Dedifferentiated amniotic fluid mesenchymal stem cell (primary cell): Measurements from ENCODE around the gene COPG2.
"Not testable (repeated sequence)": the region's sequence is repeated elsewhere in the genome, so short reads cannot be mapped to it uniquely, and the experiment has no call there.

ENCODE experiments used
- DNase-seq: peaks from one replicate; pipeline ENCODE4 v3.0.0-alpha.2; 2016; ENCODE audit errors: extremely low spot score

The COPG2 gene

GRCh38 chr7:130566168-130566897, 102.2 kb downstream of the COPG2 start:
- no peak for DNase-seq

GRCh38 chr7:130560972-130561371, 107.6 kb downstream of the COPG2 start:
- no peak for DNase-seq

GRCh38 chr7:130559184-130559583, 109.4 kb downstream of the COPG2 start:
- no peak for DNase-seq

- no peak for DNase-seq
Measured at GRCh38 chr7:130554481-130554880, 114.1 kb downstream of the COPG2 start.

- DNase-seq = no peak
Measured at GRCh38 chr7:130553398-130554029, 115.0 kb downstream of the COPG2 start.

- no peak for DNase-seq
Measured at GRCh38 chr7:130544356-130544755, 124.2 kb downstream of the COPG2 start.

- DNase-seq = no peak
Measured at GRCh38 chr7:130543487-130544010, 125.0 kb downstream of the COPG2 start.

GRCh38 chr7:130542297-130542696, 126.3 kb downstream of the COPG2 start:
- DNase-seq = not testable (repeated sequence)

- not testable (repeated sequence) for DNase-seq
Measured at GRCh38 chr7:130541287-130541686, 127.3 kb downstream of the COPG2 start.

- not testable (repeated sequence) for DNase-seq
Measured at GRCh38 chr7:130537894-130538293, 130.7 kb downstream of the COPG2 start.

GRCh38 chr7:130529417-130529816, 139.1 kb downstream of the COPG2 start:
- DNase-seq = no peak

GRCh38 chr7:130527752-130528355, 140.7 kb downstream of the COPG2 start:
- DNase-seq = not testable (repeated sequence)

GRCh38 chr7:130524628-130525027, 143.9 kb downstream of the COPG2 start:
- no peak for DNase-seq

GRCh38 chr7:130523519-130524125, 144.9 kb downstream of the COPG2 start:
- DNase-seq = not testable (repeated sequence)

- no peak for DNase-seq
Measured at GRCh38 chr7:130521258-130521951, 147.1 kb downstream of the COPG2 start.

GRCh38 chr7:130515315-130516040, 153.1 kb downstream of the COPG2 start:
- no peak for DNase-seq

- DNase-seq = no peak
Measured at GRCh38 chr7:130513447-130513846, 155.1 kb downstream of the COPG2 start.

- DNase-seq = not testable (repeated sequence)
Measured at GRCh38 chr7:130512038-130512437, 156.5 kb downstream of the COPG2 start.

GRCh38 chr7:130506358-130506757, 162.2 kb downstream of the COPG2 start:
- DNase-seq = no peak

GRCh38 chr7:130505753-130506152, 162.8 kb downstream of the COPG2 start:
- no peak for DNase-seq

- DNase-seq = no peak
Measured at GRCh38 chr7:130500910-130501309, 167.6 kb downstream of the COPG2 start.
